IMR-90 (cell line): ENCODE results near the gene LEPR. TPM values are rescaled to one million over a fixed set of nuclear protein-coding genes. Genes with fewer than 3 reads are reported as not detected.

Experiments used
- ATAC-seq: fragments of 200-7000 bp; cut with Tn5 transposase; 2 replicates; pipeline ENCODE4 v1.9.1; 2020; ENCODE audit warnings: low read depth, mild to moderate bottlenecking, moderate library complexity
- BruUV-seq: library from RNA; stranded (reverse); fragments of 400-500 nt; replicated peaks from 2 replicates; lab custom pipeline; 2021; lab: Mats Ljungman, UMichigan
- CTCF ChIA-PET: fragments of 300-600 bp; formaldehyde crosslinking; extraction: SDS; loops from one replicate; lab custom pipeline; 2021; ENCODE audit warnings: antibody characterized with exemption; lab: Yijun Ruan, JAX
- POLR2A ChIA-PET: fragments of 300-600 bp; sonication (Branson Sonifier 250); formaldehyde crosslinking; loops from one replicate; lab custom pipeline; 2022; ENCODE audit warnings: antibody characterized with exemption; ENCODE audit not compliant: unreplicated experiment; lab: Charles Lee
- DNase-seq: peaks from one replicate; pipeline ENCODE4 v3.0.0; 2013
- H2AFZ ChIP-seq: replicated peaks from 2 replicates; pipeline ENCODE3; 2013; ENCODE audit warnings: low read length, mild to moderate bottlenecking; ENCODE audit not compliant: poor library complexity
- H2AK5ac ChIP-seq: 2 replicates; pipeline ENCODE4 v1.6.1; 2013; ENCODE audit warnings: low read depth, low read length, inconsistent platforms
- H2AK9ac ChIP-seq: replicated peaks from 2 replicates; pipeline ENCODE3; 2013; ENCODE audit warnings: mild to moderate bottlenecking, low read depth, low read length, moderate library complexity; ENCODE audit not compliant: poor library complexity
- H2BK120ac ChIP-seq: 2 replicates; pipeline ENCODE4 v1.6.1; 2013; ENCODE audit warnings: low read depth, low read length, inconsistent platforms
- H2BK15ac ChIP-seq: 3 replicates; pipeline ENCODE4 v1.6.1; 2013; ENCODE audit warnings: low read depth, low read length, inconsistent platforms
- H2BK20ac ChIP-seq: 2 replicates; pipeline ENCODE4 v1.6.1; 2013; ENCODE audit warnings: low read depth, mild to moderate bottlenecking, inconsistent platforms, low read length, moderate library complexity
- H2BK5ac ChIP-seq: 2 replicates; pipeline ENCODE4 v1.6.1; 2013; ENCODE audit warnings: mild to moderate bottlenecking, low read depth, low read length, inconsistent platforms; ENCODE audit not compliant: poor library complexity, severe bottlenecking
- H3K14ac ChIP-seq: replicated peaks from 2 replicates; pipeline ENCODE4 v1.6.1; 2013; ENCODE audit warnings: low read depth, low read length, inconsistent platforms
- H3K18ac ChIP-seq: 2 replicates; pipeline ENCODE4 v1.6.1; 2013; ENCODE audit warnings: low read depth, low read length, control low read depth
- H3K23ac ChIP-seq: 2 replicates; pipeline ENCODE4 v1.6.1; 2013; ENCODE audit warnings: low read depth, low read length, inconsistent platforms
- H3K27ac ChIP-seq: 2 replicates; pipeline ENCODE4 v1.5.1; 2013; ENCODE audit warnings: mild to moderate bottlenecking, control low read depth, low read length; ENCODE audit not compliant: insufficient read depth
- H3K27me3 ChIP-seq: 2 replicates; pipeline ENCODE4 v1.6.1; 2013; ENCODE audit warnings: low read length; ENCODE audit not compliant: control insufficient read depth, insufficient read depth
- H3K36me3 ChIP-seq: 2 replicates; pipeline ENCODE4 v1.6.1; 2013; ENCODE audit warnings: low read length, mixed read lengths; ENCODE audit not compliant: control insufficient read depth, insufficient read depth
- H3K4ac ChIP-seq: 2 replicates; pipeline ENCODE4 v1.6.1; 2013; ENCODE audit warnings: low read depth, low read length, inconsistent platforms
- H3K4me1 ChIP-seq: 2 replicates; pipeline ENCODE4 v1.6.1; 2013; ENCODE audit warnings: low read length, mixed read lengths; ENCODE audit not compliant: control insufficient read depth, insufficient read depth
- H3K4me2 ChIP-seq: 2 replicates; pipeline ENCODE4 v1.6.1; 2013; ENCODE audit warnings: low read depth, mild to moderate bottlenecking, control low read depth, low read length, moderate library complexity
- H3K4me3 ChIP-seq: 2 replicates; pipeline ENCODE4 v1.5.1; 2013; ENCODE audit warnings: low read depth, mild to moderate bottlenecking, control low read depth, low read length, moderate library complexity; ENCODE audit not compliant: insufficient read depth
- H3K56ac ChIP-seq: 2 replicates; pipeline ENCODE4 v1.6.1; 2013; ENCODE audit warnings: low read length, inconsistent platforms; ENCODE audit not compliant: insufficient read depth; ENCODE audit errors: extremely low read depth
- H3K79me1 ChIP-seq, 2 experiments: 2 replicates each; pipeline ENCODE4 v1.6.1; 2013; ENCODE audit warnings: low read length in 2 of 2, inconsistent platforms in 1 of 2, low read depth in 1 of 2
- H3K9ac ChIP-seq: 2 replicates; pipeline ENCODE4 v1.6.1; 2013; ENCODE audit warnings: low read depth, low read length, control low read depth
- H3K9me1 ChIP-seq: 2 replicates; pipeline ENCODE4 v1.6.1; 2013; ENCODE audit warnings: low read length, inconsistent platforms; ENCODE audit not compliant: insufficient read depth
- H3K9me3 ChIP-seq: 2 replicates; pipeline ENCODE4 v1.6.1; 2013; ENCODE audit warnings: low read length; ENCODE audit not compliant: control insufficient read depth, insufficient read depth
- H4K20me1 ChIP-seq: 2 replicates; pipeline ENCODE4 v1.6.1; 2013; ENCODE audit warnings: low read length, inconsistent platforms; ENCODE audit not compliant: insufficient read depth
- H4K5ac ChIP-seq: 2 replicates; pipeline ENCODE4 v1.6.1; 2013; ENCODE audit warnings: mild to moderate bottlenecking, low read depth, low read length, control low read depth
- H4K8ac ChIP-seq, 2 experiments: 2 replicates each; pipeline ENCODE4 v1.6.1; 2013; ENCODE audit warnings: low read depth in 2 of 2, low read length in 2 of 2, control low read depth in 1 of 2, inconsistent platforms in 1 of 2
- H4K91ac ChIP-seq: 2 replicates; pipeline ENCODE4 v1.6.1; 2013; ENCODE audit warnings: low read depth, low read length, inconsistent platforms; ENCODE audit not compliant: insufficient read depth
- CEBPB ChIP-seq: IDR thresholded peaks from 2 replicates; pipeline ENCODE4 v1.6.1; 2012; ENCODE audit warnings: low read depth, low read length, improper control_type of control experiment
- FOS ChIP-seq: fragments of 150-350 bp; IDR thresholded peaks from 2 replicates; pipeline ENCODE4 v1.6.1; 2016; ENCODE audit warnings: low read depth, low read length
- MAFK ChIP-seq: IDR thresholded peaks from 2 replicates; pipeline ENCODE4 v1.6.1; 2012; ENCODE audit warnings: low read depth, low read length, improper control_type of control experiment
- MAZ ChIP-seq: IDR thresholded peaks from 2 replicates; pipeline ENCODE4 v1.6.1; 2012; ENCODE audit warnings: low read depth, mild to moderate bottlenecking, low read length, improper control_type of control experiment, moderate library complexity, borderline replicate concordance
- NFE2L2 ChIP-seq: fragments of 150-350 bp; IDR thresholded peaks from 2 replicates; pipeline ENCODE4 v1.6.1; 2016; ENCODE audit warnings: low read depth, mild to moderate bottlenecking, low read length
- POLR2A ChIP-seq: IDR thresholded peaks from 2 replicates; pipeline ENCODE4 v1.6.1; 2012; ENCODE audit warnings: mild to moderate bottlenecking, low read depth, low read length
- RAD21 ChIP-seq: IDR thresholded peaks from 2 replicates; pipeline ENCODE4 v1.6.1; 2012; ENCODE audit warnings: low read length, improper control_type of control experiment
- RCOR1 ChIP-seq: IDR thresholded peaks from 2 replicates; pipeline ENCODE4 v1.6.1; 2012; ENCODE audit warnings: mild to moderate bottlenecking, low read length, improper control_type of control experiment; ENCODE audit not compliant: insufficient replicate concordance
- RFX5 ChIP-seq: IDR thresholded peaks from 2 replicates; pipeline ENCODE4 v1.8.0; 2012; ENCODE audit warnings: low read depth, mild to moderate bottlenecking, low read length, moderate library complexity
- WGBS, 2 experiments: methylation state at CpG; one replicate each; pipeline versions ENCODE4 v1.1.5 to v1.1.7; 2013; ENCODE audit warnings: missing lambda C conversion rate in 2 of 2; ENCODE audit not compliant: insufficient read length in 1 of 2; ENCODE audit errors: extremely low coverage in 2 of 2; 5-methylcytosine and 5-hydroxymethylcytosine counted together
- dilution Hi-C: fragments of 300-500 bp; cut with HindIII; formaldehyde crosslinking; loops from one replicate; pipeline ENCODE4 v1.14.3; 2018; ENCODE audit warnings: low sequenced_read_pairs; ENCODE audit not compliant: unreplicated experiment
- in situ Hi-C: fragments of 300-500 bp; cut with MboI; formaldehyde crosslinking; loops from 3 replicates; pipeline ENCODE4 v1.14.3; 2019; ENCODE audit warnings: low sequenced_read_pairs, inconsistent platforms, mixed read lengths
- intact Hi-C: fragments of 100-400 bp; cut with micrococcal nuclease; formaldehyde crosslinking; loops from 2 replicates; pipeline ENCODE4 v1.10.0; 2022
- polyA plus RNA-seq, 3 experiments: library from polyadenylated mRNA; depleted of rRNA; stranded (reverse); fragments of >200 nt; gene quantifications; 2 replicates each; pipeline ENCODE4 v1.2.3, GENCODE V29; 2012; ENCODE audit warnings: low replicate concordance in 1 of 3
- total RNA-seq: library from RNA; depleted of rRNA; stranded (reverse); fragments of >200 nt; gene quantifications from 2 replicates; pipeline ENCODE4 v1.2.3, GENCODE V29; 2012
- TF ChIP-seq, protein P1 (sequence below): fragments of 150-350 bp; IDR thresholded peaks from 2 replicates; pipeline ENCODE4 v1.6.1; 2017; ENCODE audit warnings: mild to moderate bottlenecking, antibody characterized with exemption, low read length, low read depth

Gene LEPR
- total and polyA plus RNA-seq, 2 of the 4 experiments (the other 2 are of a cell fraction) = 2.1 to 8.8 TPM

- Histone ChIP-seq H3K4me1 (no peaks in the 10 kb centered on the region), H2AFZ (no peak overlapping the region), H3K9ac (no peak overlapping the region), H3K79me1 (no peaks in the 10 kb centered on the region), H2AK5ac (no peak overlapping the region), H3K23ac (no peak overlapping the region), H4K20me1 (no peaks in the 10 kb centered on the region), H3K36me3 (no peaks in the 10 kb centered on the region), H2BK15ac (no peak overlapping the region), H3K27me3 (no peaks in the 10 kb centered on the region), H3K18ac (no peak overlapping the region), H3K14ac (no peak overlapping the region), H2BK5ac (no peak overlapping the region), H3K9me1 (no peaks in the 10 kb centered on the region), H4K5ac (no peak overlapping the region), H3K4me3 (no peak overlapping the region), H2AK9ac (no peak overlapping the region), H3K9me3 (no peaks in the 10 kb centered on the region), H4K91ac (no peak overlapping the region), H3K27ac (no peak overlapping the region), H2BK120ac (no peak overlapping the region), H4K8ac (no peak overlapping the region), H2BK20ac (no peak overlapping the region), H3K4me2 (no peak overlapping the region), H3K4ac (no peak overlapping the region), H3K56ac (no peak overlapping the region)
- BruUV-seq = no TSS peak
- dilution Hi-C loops = no loop called here
- in situ Hi-C loops = no loop called here
- ChIA-PET CTCF (no interaction called here), POLR2A (no interaction called here)
- ATAC-seq = 0 out of 2 replicates have a peak, but pooled peaks have one; percentile 24
- intact Hi-C loops = no loop called here
- TF ChIP-seq NFE2L2 (peak; percentile 67; the same call in 1 of the 2 replicates), FOS (no peak), MAZ (no peak), RAD21 (no peak), RCOR1 (no peak), CEBPB (no peak), RFX5 (no peak), MAFK (peak; percentile 67), POLR2A (no peak)
- TF ChIP-seq, protein P1, sequence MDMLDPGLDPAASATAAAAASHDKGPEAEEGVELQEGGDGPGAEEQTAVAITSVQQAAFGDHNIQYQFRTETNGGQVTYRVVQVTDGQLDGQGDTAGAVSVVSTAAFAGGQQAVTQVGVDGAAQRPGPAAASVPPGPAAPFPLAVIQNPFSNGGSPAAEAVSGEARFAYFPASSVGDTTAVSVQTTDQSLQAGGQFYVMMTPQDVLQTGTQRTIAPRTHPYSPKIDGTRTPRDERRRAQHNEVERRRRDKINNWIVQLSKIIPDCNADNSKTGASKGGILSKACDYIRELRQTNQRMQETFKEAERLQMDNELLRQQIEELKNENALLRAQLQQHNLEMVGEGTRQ = no peak
- DNase-seq = no peak
- no CpG with 5 or more reads among the region's 1 CpG for WGBS, 2 experiments
These were observed 47.9 kb upstream of the LEPR start for GRCh38 chr1:65372557-65372956.
